SU-DHL-6 (cell line): ENCODE data around the gene GPATCH8.

Experiments
- H2AFZ ChIP-seq: fragments of 200-600 bp; sonication (generic); 2 replicates; pipeline ENCODE4 v1.6.1; 2014; ENCODE audit warnings: low read depth, mild to moderate bottlenecking, moderate library complexity, mixed read lengths, antibody characterized with exemption, low read length; ENCODE audit not compliant: severe bottlenecking
- H3F3A ChIP-seq: fragments of 200-600 bp; shearing (Covaris generic); 2 replicates; pipeline ENCODE4 v1.6.0; 2016; ENCODE audit warnings: antibody characterized with exemption, mild to moderate bottlenecking; ENCODE audit not compliant: insufficient read depth
- H3K27ac ChIP-seq: fragments of 200-600 bp; sonication (generic); 2 replicates; pipeline ENCODE4 v1.5.1; 2016; ENCODE audit warnings: low read depth, mild to moderate bottlenecking, low read length, moderate library complexity, mixed read lengths
- H3K27me3 ChIP-seq: fragments of 200-600 bp; sonication (generic), shearing (Covaris generic); 2 replicates; pipeline ENCODE4 v1.6.0; 2014; ENCODE audit warnings: mild to moderate bottlenecking, low read length
- H3K36me3 ChIP-seq: fragments of 200-600 bp; sonication (generic); 2 replicates; pipeline ENCODE4 v1.6.1; 2014; ENCODE audit warnings: mild to moderate bottlenecking, low read length, mixed read lengths
- H3K4me2 ChIP-seq: fragments of 300-600, 200-600 bp; shearing (Covaris generic), sonication (generic); 2 replicates; pipeline ENCODE4 v1.6.0; 2014; ENCODE audit warnings: low read length, low read depth, mild to moderate bottlenecking; ENCODE audit not compliant: poor library complexity, severe bottlenecking
- H3K4me3 ChIP-seq: fragments of 200-600 bp; sonication (generic); 2 replicates; pipeline ENCODE4 v1.5.1; 2014; ENCODE audit warnings: antibody characterized with exemption, low read length, mild to moderate bottlenecking, mixed read lengths; ENCODE audit not compliant: insufficient read depth, poor library complexity, severe bottlenecking
- H3K79me2 ChIP-seq: fragments of 200-600 bp; sonication (generic); 2 replicates; pipeline ENCODE4 v1.6.1; 2014; ENCODE audit warnings: mild to moderate bottlenecking, low read length, moderate library complexity; ENCODE audit not compliant: insufficient read depth
- H3K9ac ChIP-seq: fragments of 200-600 bp; sonication (generic); 2 replicates; pipeline ENCODE4 v1.7.0; 2014; ENCODE audit warnings: mild to moderate bottlenecking, low read length
- H3K9me2 ChIP-seq: fragments of 200-600 bp; sonication (generic); replicated peaks from 2 replicates; pipeline ENCODE4 v1.6.1; 2014; ENCODE audit warnings: low read length; ENCODE audit not compliant: insufficient read depth
- H3K9me3 ChIP-seq: fragments of 200-600 bp; sonication (generic); 2 replicates; pipeline ENCODE4 v1.6.1; 2014; ENCODE audit warnings: low read length, mixed read lengths; ENCODE audit not compliant: insufficient read depth
- H4K20me1 ChIP-seq: fragments of 200-600 bp; sonication (generic); 2 replicates; pipeline ENCODE4 v1.6.1; 2014; ENCODE audit warnings: low read depth, mild to moderate bottlenecking, antibody characterized with exemption, low read length, moderate library complexity, mixed read lengths
- CTCF ChIP-seq: fragments of 200-600 bp; sonication (generic); IDR thresholded peaks from one replicate; pipeline ENCODE4 v1.5.1; 2017; ENCODE audit warnings: antibody characterized with exemption, mild to moderate bottlenecking, low read length, moderate library complexity; ENCODE audit not compliant: insufficient read depth, poor library complexity, severe bottlenecking
- EZH2phosphoT487 ChIP-seq: fragments of 200-600 bp; sonication (generic), shearing (Covaris generic); conservative IDR thresholded peaks from 2 replicates; pipeline ENCODE4 v1.6.1; 2018; ENCODE audit warnings: mild to moderate bottlenecking, antibody characterized with exemption, low read length, moderate library complexity, mixed read lengths

Gene GPATCH8

GRCh38 chr17:44362459-44362948 lies 140.7 kb downstream of the GPATCH8 start:
- Histone ChIP-seq H4K20me1 (no peaks in the 10 kb centered on the region), H3K27me3 (no peaks in the 10 kb centered on the region), H3K36me3 (no peaks in the 10 kb centered on the region), H3F3A (no peaks in the 10 kb centered on the region), H3K4me2 (peak overlapping the region; percentile 95), H3K9me2 (no peaks in the 10 kb centered on the region), H2AFZ (no peak overlapping the region), H3K9ac (peak overlapping the region; percentile 63; the same call in 1 of the 2 replicates), H3K79me2 (no peaks in the 10 kb centered on the region), H3K4me3 (no peak overlapping the region), H3K27ac (no peak overlapping the region), H3K9me3 (no peaks in the 10 kb centered on the region)
- no peak for TF ChIP-seq EZH2phosphoT487
- TF ChIP-seq CTCF, result no peak

GRCh38 chr17:44361292-44362260 lies 141.6 kb downstream of the GPATCH8 start:
- Histone ChIP-seq H2AFZ (no peak overlapping the region), H3K27ac (no peak overlapping the region), H4K20me1 (no peaks in the 10 kb centered on the region), H3F3A (no peaks in the 10 kb centered on the region), H3K36me3 (no peaks in the 10 kb centered on the region), H3K9me2 (no peaks in the 10 kb centered on the region), H3K4me3 (no peak overlapping the region), H3K4me2 (no peak overlapping the region), H3K9me3 (no peaks in the 10 kb centered on the region), H3K79me2 (no peaks in the 10 kb centered on the region), H3K9ac (no peak overlapping the region), H3K27me3 (no peaks in the 10 kb centered on the region)
- TF ChIP-seq EZH2phosphoT487 (no peak), CTCF (no peak)

GRCh38 chr17:44360826-44361225 lies 142.4 kb downstream of the GPATCH8 start:
- TF ChIP-seq CTCF, result no peak
- TF ChIP-seq EZH2phosphoT487, result no peak
- Histone ChIP-seq H3K27ac (no peak overlapping the region), H3K4me3 (no peak overlapping the region), H3K9me3 (no peaks in the 10 kb centered on the region), H3K9ac (no peak overlapping the region), H3K9me2 (no peaks in the 10 kb centered on the region), H3K27me3 (no peaks in the 10 kb centered on the region), H3F3A (no peaks in the 10 kb centered on the region), H3K36me3 (no peaks in the 10 kb centered on the region), H3K4me2 (no peak overlapping the region), H2AFZ (no peak overlapping the region), H4K20me1 (no peaks in the 10 kb centered on the region), H3K79me2 (no peaks in the 10 kb centered on the region)
